ENCODE measurements around the gene CDH11. TPM values are rescaled to one million over a fixed set of nuclear protein-coding genes. Genes with fewer than 3 reads are reported as not detected.

The CDH11 gene
- total RNA-seq, 2 experiments from 2014 or later = not detected

- CTCF ChIA-PET = no interaction called here
- POLR2A ChIA-PET = no interaction called here
Measured at GRCh38 chr16:65118871-65119270, 3.0 kb downstream of the CDH11 start.

DNA sequence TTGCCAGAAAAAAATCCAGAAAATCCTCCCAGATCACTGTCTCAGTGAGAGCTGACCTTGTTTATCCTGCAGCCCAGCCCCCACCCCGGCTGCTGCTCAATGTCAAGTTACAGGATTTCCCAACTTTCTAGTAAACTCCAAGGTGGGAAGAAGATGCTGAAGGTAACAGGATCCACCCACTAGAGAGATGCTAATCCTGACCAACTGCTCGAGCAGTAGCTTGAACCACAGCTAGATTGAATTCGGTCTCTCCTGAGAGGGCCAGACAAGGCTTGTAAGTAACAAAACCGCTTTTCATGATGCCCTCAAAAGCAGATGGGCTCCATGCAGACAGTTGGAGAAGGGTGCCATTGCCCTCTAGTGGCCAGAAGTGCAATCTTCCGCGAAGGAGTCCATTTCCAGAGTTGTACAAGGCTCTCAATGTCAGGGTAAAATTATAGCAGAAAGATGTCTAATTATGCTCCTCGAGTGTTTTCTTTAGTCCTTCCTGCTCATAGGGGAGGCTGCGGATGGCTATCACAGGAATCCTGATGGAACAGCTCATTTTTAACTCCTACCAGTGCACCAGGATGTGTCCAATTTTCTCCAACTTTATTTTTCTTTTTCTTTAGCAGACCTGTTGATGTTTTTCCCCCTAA lies 3.9 kb downstream of the CDH11 start:
- CTCF ChIA-PET = no interaction called here
- POLR2A ChIA-PET = no interaction called here

DNA sequence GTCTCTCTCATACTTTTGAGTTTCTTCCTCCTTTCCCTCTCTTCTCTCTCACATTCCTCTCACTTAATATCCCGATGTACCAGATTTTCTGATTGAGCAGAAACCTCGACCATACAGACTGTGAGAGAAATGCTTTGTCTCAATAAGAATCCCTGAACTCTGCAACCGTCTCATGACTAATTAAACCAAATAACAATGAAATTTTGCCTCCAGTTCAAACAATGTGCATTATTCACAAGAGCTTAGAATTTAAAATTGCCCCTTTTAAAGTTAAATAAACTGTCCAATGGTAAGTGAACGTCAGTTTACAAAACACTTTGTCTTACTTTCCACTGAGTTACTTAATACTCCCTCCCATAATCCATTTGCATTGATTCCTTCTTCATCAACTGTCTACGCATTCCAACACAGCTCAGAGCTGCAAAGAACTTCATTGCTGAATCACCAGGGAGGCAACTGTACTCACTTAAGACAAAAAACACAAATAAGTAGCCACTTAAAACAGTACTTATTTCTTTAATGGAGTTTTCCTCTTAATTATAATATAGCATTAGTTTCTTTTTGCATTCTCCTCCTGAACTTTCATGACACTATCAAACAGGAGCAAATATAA lies 4.9 kb downstream of the CDH11 start:
- ChIA-PET CTCF (no interaction called here), POLR2A (no interaction called here)

GRCh38 chr16:65116216-65116615 lies 5.6 kb downstream of the CDH11 start:
- ChIA-PET POLR2A (no interaction called here), CTCF (no interaction called here)

- POLR2A ChIA-PET = no interaction called here
- CTCF ChIA-PET = interaction anchor here (0.5 kb wide), 1 partner anchor 615 kb away, joined by 3 read pairs; no protein-coding TSS in a partner anchor
Measured at GRCh38 chr16:65114527-65114926, 7.3 kb downstream of the CDH11 start.

DNA sequence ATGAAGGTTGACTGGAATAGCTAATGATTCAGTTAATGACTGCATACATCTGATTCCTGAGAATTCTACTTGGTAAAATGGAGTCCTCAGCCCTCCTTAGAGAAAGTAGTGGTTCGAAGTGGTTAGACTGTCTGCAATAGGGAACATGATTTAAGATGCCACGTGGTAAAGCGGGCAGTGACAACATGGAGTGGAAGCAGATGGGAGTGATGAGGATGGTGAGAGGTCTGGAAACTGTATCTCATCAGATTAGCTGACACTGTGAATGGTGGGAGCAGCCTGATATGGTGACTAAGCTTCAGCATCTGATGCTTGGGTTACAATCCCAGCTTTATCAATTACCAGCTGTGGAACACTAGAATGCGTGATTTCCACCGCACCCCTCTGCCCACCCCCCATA lies 8.4 kb downstream of the CDH11 start:
- ChIA-PET CTCF (no interaction called here), POLR2A (no interaction called here)

- ChIA-PET POLR2A (no interaction called here), CTCF (no interaction called here)
Measured at GRCh38 chr16:65111306-65111705, 10.6 kb downstream of the CDH11 start.

DNA sequence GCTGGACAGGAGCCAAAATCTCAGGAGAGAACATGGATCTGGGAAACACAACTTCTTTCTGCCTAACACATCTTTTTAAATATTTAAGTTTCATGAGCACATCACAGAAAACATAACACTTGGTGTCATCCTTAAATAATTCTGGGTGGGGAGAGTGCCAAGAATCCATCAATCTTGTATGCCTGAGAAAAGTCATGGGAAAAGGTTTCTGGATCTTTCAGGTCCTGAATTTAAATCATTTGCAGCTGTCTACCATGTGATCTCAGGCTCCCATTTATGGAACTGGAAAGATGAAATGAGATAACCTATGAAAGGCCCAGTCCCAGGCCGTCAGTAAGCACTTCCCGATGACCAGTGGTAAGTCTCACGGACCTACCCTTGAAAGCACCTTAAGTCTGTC lies 15.1 kb downstream of the CDH11 start:
- ChIA-PET CTCF (no interaction called here), POLR2A (no interaction called here)

GRCh38 chr16:65105171-65105570 lies 16.7 kb downstream of the CDH11 start:
- ChIA-PET POLR2A (no interaction called here), CTCF (no interaction called here)

DNA sequence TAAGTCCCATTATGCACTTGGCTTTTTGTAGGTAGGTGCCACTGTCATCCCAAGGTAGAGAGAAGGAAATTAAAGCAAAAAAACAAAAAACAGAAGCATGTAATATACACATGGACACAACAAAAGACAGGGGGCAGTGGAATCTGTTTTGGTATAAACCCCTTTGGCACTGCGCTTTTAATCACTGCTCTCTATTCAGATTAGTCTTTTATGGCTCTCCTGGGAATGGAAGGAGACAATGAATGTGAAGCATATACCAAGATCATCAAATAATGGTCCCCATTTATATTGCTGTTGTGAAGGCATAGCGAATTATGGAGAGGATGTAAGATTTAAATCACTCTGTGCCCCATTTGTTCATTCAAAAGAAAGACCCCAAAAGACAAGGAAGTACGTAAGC lies 17.4 kb downstream of the CDH11 start:
- ChIA-PET CTCF (no interaction called here), POLR2A (no interaction called here)

GRCh38 chr16:65102326-65102725 lies 19.5 kb downstream of the CDH11 start:
- CTCF ChIA-PET = no interaction called here
- POLR2A ChIA-PET = no interaction called here

DNA sequence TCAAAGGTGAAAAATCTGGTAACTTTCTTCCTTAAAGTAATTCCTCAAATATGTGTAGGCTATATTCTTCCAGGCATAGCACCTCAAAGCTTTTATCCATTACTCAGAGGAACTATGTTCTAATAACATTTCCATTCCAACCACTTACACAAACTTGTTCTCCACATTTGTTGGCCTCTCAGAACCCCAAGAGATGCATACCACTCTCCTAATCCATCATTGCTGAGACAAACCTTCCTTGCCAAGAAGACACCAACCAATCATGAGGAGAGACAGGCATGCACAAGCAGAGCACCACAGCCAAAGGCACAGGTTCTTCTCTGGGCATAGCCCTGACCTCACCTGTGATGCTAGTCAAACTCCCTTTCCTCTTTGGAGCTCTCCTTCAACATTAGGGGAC lies 20.9 kb downstream of the CDH11 start:
- POLR2A ChIA-PET = no interaction called here
- CTCF ChIA-PET = no interaction called here

- CTCF ChIA-PET = no interaction called here
Measured at GRCh38 chr16:65099607-65100006, 22.3 kb downstream of the CDH11 start.

DNA sequence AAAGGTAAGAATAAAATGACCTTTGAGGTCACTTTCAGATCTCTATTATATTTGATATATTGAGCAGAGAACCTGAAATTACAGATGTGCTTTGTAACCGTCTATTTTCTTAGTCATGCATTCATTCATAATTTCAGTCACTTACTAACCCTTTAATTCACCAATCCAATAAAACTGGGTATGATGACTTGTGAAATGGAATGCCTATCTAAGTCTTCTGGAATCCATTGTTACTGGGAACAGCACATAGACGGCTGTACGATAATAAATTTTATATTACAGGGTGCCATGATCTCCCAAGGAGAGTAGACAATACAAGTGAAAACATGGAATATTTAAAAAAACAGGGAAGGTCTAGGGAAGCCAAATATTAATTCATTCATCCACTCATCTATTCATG lies 22.9 kb downstream of the CDH11 start:
- ChIA-PET POLR2A (no interaction called here), CTCF (no interaction called here)

More at GRCh38 chr16:65099607-65100006, 22.3 kb downstream of the CDH11 start:
- POLR2A ChIA-PET = no interaction called here

GRCh38 chr16:65097296-65097695 lies 24.6 kb downstream of the CDH11 start:
- ChIA-PET CTCF (no interaction called here), POLR2A (no interaction called here)

GRCh38 chr16:65095906-65096305 lies 26.0 kb downstream of the CDH11 start:
- ChIA-PET POLR2A (no interaction called here), CTCF (no interaction called here)

GRCh38 chr16:65095090-65095728 lies 26.7 kb downstream of the CDH11 start:
- POLR2A ChIA-PET = no interaction called here
- CTCF ChIA-PET = no interaction called here

- CTCF ChIA-PET = no interaction called here
- POLR2A ChIA-PET = no interaction called here
Measured at GRCh38 chr16:65094009-65094408, 27.9 kb downstream of the CDH11 start.

GRCh38 chr16:65083164-65083857 lies 38.6 kb downstream of the CDH11 start:
- CTCF ChIA-PET = no interaction called here
- POLR2A ChIA-PET = no interaction called here

DNA sequence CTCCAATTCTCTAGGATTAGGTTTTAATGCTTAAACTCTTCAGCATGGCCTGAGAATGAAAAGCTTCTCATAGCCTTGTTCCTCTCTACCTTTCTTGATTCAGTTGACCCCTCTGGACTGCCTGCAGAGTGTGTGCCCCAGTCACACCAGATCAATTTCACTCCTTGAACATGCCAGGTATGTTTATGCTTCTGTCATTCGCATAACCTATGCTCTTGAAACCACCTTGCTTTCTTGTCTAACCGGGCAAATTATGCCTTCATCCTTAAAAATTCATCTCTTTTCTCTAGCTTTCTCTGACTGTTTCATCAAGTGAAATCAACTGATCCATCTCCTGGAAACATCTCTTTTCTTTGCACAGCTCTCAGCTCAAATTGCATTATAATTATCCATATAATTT lies 42.3 kb downstream of the CDH11 start:
- ChIA-PET CTCF (no interaction called here), POLR2A (no interaction called here)

DNA sequence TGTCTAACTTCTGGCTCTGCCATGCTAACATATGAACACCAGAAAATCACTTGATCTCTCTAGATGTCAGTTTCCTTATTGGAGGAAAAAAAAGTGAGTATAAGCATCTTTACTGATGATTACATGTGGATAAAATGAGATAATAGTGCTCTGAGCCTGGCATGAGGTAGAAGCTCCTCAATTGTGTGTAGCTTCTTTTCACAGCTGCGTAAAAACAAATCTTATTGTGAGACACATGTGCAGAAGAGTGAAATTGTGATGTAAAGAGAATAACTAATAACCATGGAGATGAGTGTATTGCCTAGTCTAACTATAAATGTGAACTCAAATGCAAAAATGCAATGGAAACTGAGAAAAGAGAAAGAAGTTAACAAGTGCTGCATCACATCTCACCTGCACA lies 44.7 kb downstream of the CDH11 start:
- ChIA-PET POLR2A (no interaction called here), CTCF (no interaction called here)
